SIG-M5 treated with dmso at 0.1 percent for 504 hours (cell line): ENCODE results near the gene ZDHHC20.

Experiments
- DNase-seq: peaks from one replicate; lab custom pipeline; 2025; ENCODE audit not compliant: unreplicated experiment; lab: John Stamatoyannopoulos, UW

Gene ZDHHC20

GRCh38 chr13:21328201-21328600 lies 130.9 kb downstream of the ZDHHC20 start:
- DNase-seq: no peak

DNA sequence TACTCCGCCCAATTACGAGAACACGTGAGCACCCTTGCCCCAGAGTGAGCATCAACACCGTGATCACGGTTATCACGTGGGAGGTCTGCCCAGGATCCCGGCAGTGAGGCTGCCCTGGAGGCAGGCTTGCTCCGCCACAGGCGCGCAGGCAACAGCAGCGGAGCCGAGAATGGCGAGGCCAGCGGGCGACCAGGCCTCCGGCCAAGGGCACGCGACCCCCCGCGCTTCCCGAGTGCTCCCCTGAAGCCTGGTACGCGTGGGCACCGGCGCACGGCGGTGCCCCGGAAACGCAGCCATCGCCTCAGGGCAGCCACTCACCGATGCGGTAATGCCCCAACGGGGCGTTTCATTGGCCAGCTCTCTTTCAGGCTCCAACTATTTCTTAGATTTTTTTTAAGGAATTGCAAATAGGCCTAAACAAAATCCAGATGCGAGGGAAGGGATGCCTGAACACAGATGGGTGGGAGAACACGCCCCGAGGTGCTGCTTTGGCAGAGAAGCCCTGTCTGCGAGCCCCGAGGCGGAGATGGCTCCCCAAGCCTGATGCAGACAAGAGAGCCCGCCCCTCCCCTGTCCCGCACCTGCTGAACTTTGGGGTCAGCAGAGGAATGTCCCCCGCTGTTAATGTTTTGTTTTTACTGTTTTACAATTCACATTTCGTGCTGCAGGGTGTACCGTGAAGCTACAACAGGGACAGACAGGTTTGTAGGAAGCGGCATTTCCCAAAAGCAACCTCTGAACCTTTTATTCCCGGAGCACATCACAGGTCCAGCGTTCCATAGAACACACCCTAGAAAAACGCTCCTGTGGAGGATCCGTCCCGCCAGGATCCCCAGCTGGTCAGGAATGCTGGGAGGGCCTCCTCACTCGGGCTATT lies 132.7 kb downstream of the ZDHHC20 start:
- DNase-seq: no peak

GRCh38 chr13:21324803-21325202 lies 134.3 kb downstream of the ZDHHC20 start:
- DNase-seq: no peak

- no peak for DNase-seq
Observed at GRCh38 chr13:21322988-21323387, 136.1 kb downstream of the ZDHHC20 start.
